ENCODE results near the gene PBX3.

- no peak for TF ChIP-seq CTCF (conservative IDR thresholded peaks at IDR 0.05; ENCODE audit: low read length)
- TF ChIP-seq EZH2phosphoT487 (IDR thresholded peaks at IDR 0.05; ENCODE audit: borderline replicate concordance), result no peak
Measured at GRCh38 chr9:125974705-125975104, 227.5 kb downstream of the PBX3 start.
